Measurements from ENCODE around the gene BCKDHA. TPM values are rescaled to one million over a fixed set of nuclear protein-coding genes. Genes with fewer than 3 reads are reported as not detected.

Gene BCKDHA
- total and polyA plus RNA-seq, 9 of the 15 experiments (the other 6 are each of a cell fraction or from before 2014, with no cell fraction given), result 4.5 to 52.5 (median 14.1) TPM

DNA sequence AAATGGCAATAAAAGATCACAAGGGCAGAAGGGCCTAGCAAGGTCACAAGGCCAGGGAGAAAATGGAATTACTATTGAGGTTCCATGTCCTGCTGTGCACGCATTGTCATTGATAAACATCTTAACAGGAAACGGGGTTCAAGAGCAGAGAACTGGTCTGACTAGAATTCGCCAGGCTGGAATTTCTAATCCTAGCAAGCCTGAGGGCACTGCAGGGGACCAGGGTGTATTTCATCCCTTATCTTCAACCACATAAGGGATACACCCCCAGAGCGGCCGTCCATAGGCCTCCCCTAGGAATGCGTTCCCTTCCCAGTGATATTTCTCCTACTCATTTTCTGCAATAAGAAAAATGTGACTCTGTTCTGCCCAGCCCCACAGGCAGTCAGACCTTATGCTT lies 64.9 kb downstream of the BCKDHA start:
- H3K79me2 ChIP-seq (ENCODE audit: control insufficient read depth, insufficient read depth, low read length), result no peaks in the 10 kb centered on the region
- H2AFZ ChIP-seq (ENCODE audit: low read depth, low read length), result no peak overlapping the region
- H3K9ac ChIP-seq (ENCODE audit: insufficient read depth in 1 of 2, low read depth in 2 of 2, low read length in 2 of 2), result no peak overlapping the region
- H3K27me3 ChIP-seq (ENCODE audit: control insufficient read depth in 2 of 2, insufficient read depth in 2 of 2, low read length in 2 of 2), result peaks cover 0 to 4% of the 10 kb centered on the region in 2 experiments; a peak in 2 of 5 replicates
- no peak overlapping the region for H3K4me3 ChIP-seq
- TF ChIP-seq TRIM28 (IDR thresholded peaks at IDR 0.05) (0 out of 2 replicates have a peak, but pooled peaks have one; percentile 52), CBX3 (IDR thresholded peaks at IDR 0.05; ENCODE audit: borderline replicate concordance in 1 of 2, low read length in 2 of 2) (peak in 1 of 2 experiments; percentile 80; a peak in 1 of 3 replicates), U2AF1 (optimal IDR thresholded peaks at IDR 0.05; ENCODE audit: low read depth, low read length) (no peak), CBX5 (IDR thresholded peaks at IDR 0.05; ENCODE audit: borderline replicate concordance, low read depth) (peak; percentile 78)
- TF ChIP-seq, protein P1, sequence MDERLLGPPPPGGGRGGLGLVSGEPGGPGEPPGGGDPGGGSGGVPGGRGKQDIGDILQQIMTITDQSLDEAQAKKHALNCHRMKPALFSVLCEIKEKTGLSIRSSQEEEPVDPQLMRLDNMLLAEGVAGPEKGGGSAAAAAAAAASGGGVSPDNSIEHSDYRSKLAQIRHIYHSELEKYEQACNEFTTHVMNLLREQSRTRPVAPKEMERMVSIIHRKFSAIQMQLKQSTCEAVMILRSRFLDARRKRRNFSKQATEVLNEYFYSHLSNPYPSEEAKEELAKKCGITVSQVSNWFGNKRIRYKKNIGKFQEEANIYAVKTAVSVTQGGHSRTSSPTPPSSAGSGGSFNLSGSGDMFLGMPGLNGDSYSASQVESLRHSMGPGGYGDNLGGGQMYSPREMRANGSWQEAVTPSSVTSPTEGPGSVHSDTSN (CRISPR knock-in tag; IDR thresholded peaks at IDR 0.05; ENCODE audit: low read depth), result no peak
- TF ChIP-seq, protein P1 (tag; conservative IDR thresholded peaks at IDR 0.05; ENCODE audit: low read depth), result no peak
- no peak overlapping the region for H3K4me2 ChIP-seq (ENCODE audit: insufficient read depth, low read length)
- no TSS peak for BruUV-seq (replicated peaks)
- H3K9me1 ChIP-seq (ENCODE audit: control insufficient read depth, insufficient read depth, low read length), result no peaks in the 10 kb centered on the region
- no peaks in the 10 kb centered on the region for H4K20me1 ChIP-seq (replicated peaks; ENCODE audit: control insufficient read depth, insufficient read depth, low read length)
- no peaks in the 10 kb centered on the region for H3K4me1 ChIP-seq (replicated peaks in 1 of 2; ENCODE audit: control insufficient read depth in 2 of 2, insufficient read depth in 2 of 2, low read length in 2 of 2)
- intact Hi-C loops (cut with micrococcal nuclease), result no loop called here
- no peak overlapping the region for H3K27ac ChIP-seq (ENCODE audit: extremely low read depth, low read depth, low read length)
- 8% methylated on average over 6 of the region's 6 CpGs for WGBS (ENCODE audit: insufficient coverage, low coverage, missing lambda C conversion rate)
- ChIA-PET POLR2A (no interaction called here), CTCF (ENCODE audit: low intra/inter-chr PET ratio) (no interaction called here)
- in situ Hi-C loops (cut with MboI), result no loop called here
- ATAC-seq (no peak), DNase-seq (ENCODE audit: extremely low read depth in 1 of 4, low spot score in 3 of 4) (no peak), FAIRE-seq (no peak)
- H3K9me3 ChIP-seq (replicated peaks; ENCODE audit: control insufficient read depth, insufficient read depth, low read depth, low read length), result no peaks in the 10 kb centered on the region
- no peaks in the 10 kb centered on the region for H3K36me3 ChIP-seq (ENCODE audit: control insufficient read depth, insufficient read depth, low read length)

All from K562 (cell line).